ENCODE measurements around the gene MIPEP.

Gene MIPEP

DNA sequence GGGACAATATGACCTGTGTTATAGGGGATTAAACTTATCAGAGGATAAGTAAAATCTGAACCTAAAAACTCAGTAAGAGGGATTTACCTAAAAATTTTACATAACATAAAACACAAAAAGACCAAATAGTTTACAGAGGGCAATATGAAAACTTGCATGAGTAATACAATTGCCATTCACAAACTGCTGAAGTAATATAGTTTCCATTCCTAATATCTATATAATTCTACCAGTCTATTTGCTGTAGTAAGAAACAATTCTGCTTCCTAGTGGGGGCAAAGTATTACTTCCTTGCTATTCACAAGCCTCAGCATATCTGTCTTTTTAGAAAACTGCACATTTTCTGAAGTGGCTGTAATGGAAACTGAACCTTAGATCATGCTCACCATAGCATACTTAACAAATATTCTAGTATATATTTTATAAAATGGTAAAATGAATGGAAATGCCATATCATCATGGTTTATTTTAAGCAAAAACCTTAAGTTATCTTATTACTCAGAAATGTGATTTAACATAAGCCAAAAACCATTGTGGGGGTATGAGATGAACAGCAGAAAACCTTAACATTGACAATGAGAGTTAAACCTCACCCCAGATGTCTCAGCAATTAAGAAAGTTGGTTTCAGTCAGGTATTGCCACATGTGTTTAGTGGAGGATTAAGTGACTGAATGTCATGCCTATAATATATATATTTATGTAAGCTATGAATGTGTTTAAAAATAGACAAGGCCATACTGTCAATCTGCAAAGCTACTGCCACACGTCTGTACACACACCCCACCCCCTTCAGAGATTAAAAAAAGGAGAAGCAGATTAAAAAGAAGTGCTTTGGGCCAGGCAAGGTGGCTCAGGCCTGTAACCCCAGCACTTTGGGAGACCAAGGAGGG, 136.8 kb downstream of the MIPEP start:
- no peak overlapping the region for H2BK5ac ChIP-seq (ENCODE audit: low read depth, low read length, poor library complexity)
- no peak overlapping the region for H3K4me2 ChIP-seq (ENCODE audit: low read length)
- H3K4ac ChIP-seq (ENCODE audit: low read depth, low read length) = no peak overlapping the region
- no peak overlapping the region for H2BK120ac ChIP-seq (ENCODE audit: insufficient read depth, low read length, poor library complexity)
- H3K9me3 ChIP-seq (ENCODE audit: insufficient read depth, low read depth, low read length) = no peaks in the 10 kb centered on the region
- no peak overlapping the region for H2BK12ac ChIP-seq (ENCODE audit: low read length)
- H2AK5ac ChIP-seq (ENCODE audit: low read length) = no peak overlapping the region
- no peak overlapping the region for H3K9ac ChIP-seq (ENCODE audit: low read length)
- H3K4me1 ChIP-seq (ENCODE audit: control insufficient read depth in 1 of 2, insufficient read depth in 2 of 2, low read length in 2 of 2) = no peaks in the 10 kb centered on the region
- no peak overlapping the region for H3K23ac ChIP-seq (ENCODE audit: low read length)
- H3K27ac ChIP-seq (ENCODE audit: low read depth, low read length) = no peak overlapping the region
- no peak overlapping the region for H3K4me3 ChIP-seq (ENCODE audit: low read depth, low read length)
- H4K12ac ChIP-seq (ENCODE audit: low read depth, low read length) = no peak overlapping the region
- H3K79me2 ChIP-seq (ENCODE audit: control insufficient read depth, insufficient read depth, low read length, poor library complexity) = no peaks in the 10 kb centered on the region
- H3K79me1 ChIP-seq (ENCODE audit: low read length) = no peaks in the 10 kb centered on the region
- no peak overlapping the region for H2AFZ ChIP-seq (ENCODE audit: insufficient read depth, low read length, poor library complexity)
- no CpG with 5 or more reads among the region's 1 CpG for WGBS (ENCODE audit: extremely low coverage, insufficient coverage, insufficient read length)
- H3K18ac ChIP-seq (ENCODE audit: low read length) = no peak overlapping the region
- no peak overlapping the region for H4K91ac ChIP-seq (ENCODE audit: low read depth, low read length)
- H4K8ac ChIP-seq (ENCODE audit: low read depth, low read length) = no peak overlapping the region
- H3K36me3 ChIP-seq (ENCODE audit: control insufficient read depth in 1 of 2, insufficient read depth in 2 of 2, low read length in 2 of 2) = no peaks in the 10 kb centered on the region
- H3K27me3 ChIP-seq (ENCODE audit: insufficient read depth, low read length) = no peaks in the 10 kb centered on the region
- no peak overlapping the region for H3K14ac ChIP-seq (ENCODE audit: low read length)
- no peak for DNase-seq

DNA sequence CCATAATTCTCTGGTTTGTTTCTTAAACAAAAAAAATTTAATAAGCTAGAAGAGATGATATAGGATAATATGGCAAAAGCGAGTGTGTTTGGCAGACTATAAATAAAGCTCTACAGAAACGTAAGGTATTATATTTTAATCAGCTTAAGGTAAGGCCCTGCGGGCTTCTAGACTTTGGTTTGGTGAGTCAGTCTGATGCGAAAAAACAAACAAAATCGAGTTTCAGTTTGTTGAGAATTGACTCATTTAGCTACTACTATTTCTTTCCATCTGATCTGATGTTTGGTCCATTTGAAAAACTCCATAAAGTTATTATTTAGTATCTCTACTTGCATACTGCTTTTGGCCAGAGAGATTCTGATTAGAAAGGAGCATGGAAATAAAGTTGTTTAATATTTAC, 138.0 kb downstream of the MIPEP start:
- H2BK5ac ChIP-seq (ENCODE audit: low read depth, low read length, poor library complexity) = no peak overlapping the region
- H3K4me3 ChIP-seq (ENCODE audit: low read depth, low read length) = no peak overlapping the region
- H3K27me3 ChIP-seq (ENCODE audit: insufficient read depth, low read length) = no peaks in the 10 kb centered on the region
- no peak overlapping the region for H3K4me2 ChIP-seq (ENCODE audit: low read length)
- no peak overlapping the region for H3K27ac ChIP-seq (ENCODE audit: low read depth, low read length)
- no peaks in the 10 kb centered on the region for H3K79me1 ChIP-seq (ENCODE audit: low read length)
- no peak overlapping the region for H2AK5ac ChIP-seq (ENCODE audit: low read length)
- no peak overlapping the region for H3K23ac ChIP-seq (ENCODE audit: low read length)
- no peaks in the 10 kb centered on the region for H3K36me3 ChIP-seq (ENCODE audit: control insufficient read depth in 1 of 2, insufficient read depth in 2 of 2, low read length in 2 of 2)
- no peak overlapping the region for H2AFZ ChIP-seq (ENCODE audit: insufficient read depth, low read length, poor library complexity)
- no peak overlapping the region for H2BK12ac ChIP-seq (ENCODE audit: low read length)
- no peak overlapping the region for H2BK120ac ChIP-seq (ENCODE audit: insufficient read depth, low read length, poor library complexity)
- H3K9me3 ChIP-seq (ENCODE audit: insufficient read depth, low read depth, low read length) = no peaks in the 10 kb centered on the region
- H4K91ac ChIP-seq (ENCODE audit: low read depth, low read length) = no peak overlapping the region
- WGBS (ENCODE audit: extremely low coverage, insufficient coverage, insufficient read length) = no CpG with 5 or more reads among the region's 5 CpGs
- no peak overlapping the region for H3K9ac ChIP-seq (ENCODE audit: low read length)
- no peak overlapping the region for H4K8ac ChIP-seq (ENCODE audit: low read depth, low read length)
- no peaks in the 10 kb centered on the region for H3K4me1 ChIP-seq (ENCODE audit: control insufficient read depth in 1 of 2, insufficient read depth in 2 of 2, low read length in 2 of 2)
- no peak overlapping the region for H3K4ac ChIP-seq (ENCODE audit: low read depth, low read length)
- DNase-seq = no peak
- H3K79me2 ChIP-seq (ENCODE audit: control insufficient read depth, insufficient read depth, low read length, poor library complexity) = no peaks in the 10 kb centered on the region
- H4K12ac ChIP-seq (ENCODE audit: low read depth, low read length) = no peak overlapping the region
- no peak overlapping the region for H3K18ac ChIP-seq (ENCODE audit: low read length)
- H3K14ac ChIP-seq (ENCODE audit: low read length) = no peak overlapping the region

DNA sequence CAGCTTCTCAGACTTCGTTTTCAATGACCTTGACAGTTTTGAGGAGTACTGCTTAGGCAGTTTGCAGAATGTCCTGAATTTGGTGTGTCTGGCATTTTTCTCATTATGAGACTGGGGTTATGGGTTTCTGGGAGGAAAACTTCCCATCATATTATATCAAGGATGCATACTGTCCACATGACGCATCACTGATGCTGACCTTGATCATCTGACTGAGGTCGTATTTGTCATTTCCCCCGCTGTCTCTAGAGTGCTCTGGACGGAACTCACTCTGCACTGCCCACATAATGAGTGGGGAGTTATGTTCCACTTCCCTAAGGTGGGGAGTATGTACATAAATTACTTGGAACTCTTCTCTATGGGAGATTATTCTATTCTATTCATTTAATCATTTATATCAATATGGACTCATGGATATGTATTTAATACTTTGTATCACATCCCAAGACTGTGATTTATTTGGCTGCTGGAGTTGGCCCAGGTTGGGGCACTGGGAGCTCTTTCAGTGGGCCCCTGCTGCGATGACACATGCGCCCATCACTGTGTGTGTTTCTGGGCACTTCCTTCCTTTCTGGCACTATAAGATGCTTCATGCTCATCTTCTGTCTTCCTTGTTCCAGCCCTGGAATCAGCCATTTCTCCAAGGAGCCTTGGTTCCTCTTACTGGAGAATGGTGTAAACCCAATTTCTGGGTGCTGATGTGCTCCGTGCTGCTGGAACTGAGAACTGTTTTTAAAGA, 138.6 kb downstream of the MIPEP start:
- no peak overlapping the region for H4K12ac ChIP-seq (ENCODE audit: low read depth, low read length)

GRCh38 chr13:23749288-23749873, 139.8 kb downstream of the MIPEP start:
- H3K23ac ChIP-seq (ENCODE audit: low read length) = no peak overlapping the region
- H3K4me1 ChIP-seq (ENCODE audit: control insufficient read depth in 1 of 2, insufficient read depth in 2 of 2, low read length in 2 of 2) = no peaks in the 10 kb centered on the region
- H3K14ac ChIP-seq (ENCODE audit: low read length) = no peak overlapping the region
- no peaks in the 10 kb centered on the region for H3K27me3 ChIP-seq (ENCODE audit: insufficient read depth, low read length)
- H3K36me3 ChIP-seq (ENCODE audit: control insufficient read depth in 1 of 2, insufficient read depth in 2 of 2, low read length in 2 of 2) = no peaks in the 10 kb centered on the region
- no peak overlapping the region for H3K18ac ChIP-seq (ENCODE audit: low read length)
- H2AFZ ChIP-seq (ENCODE audit: insufficient read depth, low read length, poor library complexity) = no peak overlapping the region
- H2BK120ac ChIP-seq (ENCODE audit: insufficient read depth, low read length, poor library complexity) = no peak overlapping the region
- H3K79me2 ChIP-seq (ENCODE audit: control insufficient read depth, insufficient read depth, low read length, poor library complexity) = no peaks in the 10 kb centered on the region
- H3K27ac ChIP-seq (ENCODE audit: low read depth, low read length) = no peak overlapping the region
- no peak overlapping the region for H4K91ac ChIP-seq (ENCODE audit: low read depth, low read length)
- DNase-seq = no peak
- no peak overlapping the region for H3K4ac ChIP-seq (ENCODE audit: low read depth, low read length)
- no peak overlapping the region for H4K12ac ChIP-seq (ENCODE audit: low read depth, low read length)
- H4K8ac ChIP-seq (ENCODE audit: low read depth, low read length) = no peak overlapping the region
- H3K4me3 ChIP-seq (ENCODE audit: low read depth, low read length) = no peak overlapping the region
- H3K9me3 ChIP-seq (ENCODE audit: insufficient read depth, low read depth, low read length) = no peaks in the 10 kb centered on the region
- no peaks in the 10 kb centered on the region for H3K79me1 ChIP-seq (ENCODE audit: low read length)
- H2BK12ac ChIP-seq (ENCODE audit: low read length) = no peak overlapping the region
- no peak overlapping the region for H2BK5ac ChIP-seq (ENCODE audit: low read depth, low read length, poor library complexity)
- H3K4me2 ChIP-seq (ENCODE audit: low read length) = no peak overlapping the region
- no peak overlapping the region for H2AK5ac ChIP-seq (ENCODE audit: low read length)
- WGBS (ENCODE audit: extremely low coverage, insufficient coverage, insufficient read length) = no CpG with 5 or more reads among the region's 8 CpGs
- H3K9ac ChIP-seq (ENCODE audit: low read length) = no peak overlapping the region

More for the DNA sequence above, 138.6 kb downstream of the MIPEP start:
- H3K23ac ChIP-seq (ENCODE audit: low read length) = no peak overlapping the region
- WGBS (ENCODE audit: extremely low coverage, insufficient coverage, insufficient read length) = no CpG with 5 or more reads among the region's 8 CpGs
- no peak overlapping the region for H3K27ac ChIP-seq (ENCODE audit: low read depth, low read length)
- no peaks in the 10 kb centered on the region for H3K79me2 ChIP-seq (ENCODE audit: control insufficient read depth, insufficient read depth, low read length, poor library complexity)
- no peaks in the 10 kb centered on the region for H3K9me3 ChIP-seq (ENCODE audit: insufficient read depth, low read depth, low read length)
- H3K14ac ChIP-seq (ENCODE audit: low read length) = no peak overlapping the region
- H3K27me3 ChIP-seq (ENCODE audit: insufficient read depth, low read length) = no peaks in the 10 kb centered on the region
- no peak for DNase-seq
- H3K36me3 ChIP-seq (ENCODE audit: control insufficient read depth in 1 of 2, insufficient read depth in 2 of 2, low read length in 2 of 2) = no peaks in the 10 kb centered on the region
- H3K4ac ChIP-seq (ENCODE audit: low read depth, low read length) = no peak overlapping the region
- no peak overlapping the region for H2BK5ac ChIP-seq (ENCODE audit: low read depth, low read length, poor library complexity)
- no peak overlapping the region for H3K9ac ChIP-seq (ENCODE audit: low read length)
- no peak overlapping the region for H2AK5ac ChIP-seq (ENCODE audit: low read length)
- H4K8ac ChIP-seq (ENCODE audit: low read depth, low read length) = no peak overlapping the region
- no peak overlapping the region for H3K4me3 ChIP-seq (ENCODE audit: low read depth, low read length)
- H3K18ac ChIP-seq (ENCODE audit: low read length) = no peak overlapping the region
- no peak overlapping the region for H3K4me2 ChIP-seq (ENCODE audit: low read length)
- no peaks in the 10 kb centered on the region for H3K4me1 ChIP-seq (ENCODE audit: control insufficient read depth in 1 of 2, insufficient read depth in 2 of 2, low read length in 2 of 2)
- H2BK12ac ChIP-seq (ENCODE audit: low read length) = no peak overlapping the region
- H2AFZ ChIP-seq (ENCODE audit: insufficient read depth, low read length, poor library complexity) = no peak overlapping the region
- no peaks in the 10 kb centered on the region for H3K79me1 ChIP-seq (ENCODE audit: low read length)
- H2BK120ac ChIP-seq (ENCODE audit: insufficient read depth, low read length, poor library complexity) = no peak overlapping the region
- H4K91ac ChIP-seq (ENCODE audit: low read depth, low read length) = no peak overlapping the region

All from trophoblast cell (in vitro differentiated cells and primary cell).